ENCODE measurements around the gene HCFC1R1.

DNA sequence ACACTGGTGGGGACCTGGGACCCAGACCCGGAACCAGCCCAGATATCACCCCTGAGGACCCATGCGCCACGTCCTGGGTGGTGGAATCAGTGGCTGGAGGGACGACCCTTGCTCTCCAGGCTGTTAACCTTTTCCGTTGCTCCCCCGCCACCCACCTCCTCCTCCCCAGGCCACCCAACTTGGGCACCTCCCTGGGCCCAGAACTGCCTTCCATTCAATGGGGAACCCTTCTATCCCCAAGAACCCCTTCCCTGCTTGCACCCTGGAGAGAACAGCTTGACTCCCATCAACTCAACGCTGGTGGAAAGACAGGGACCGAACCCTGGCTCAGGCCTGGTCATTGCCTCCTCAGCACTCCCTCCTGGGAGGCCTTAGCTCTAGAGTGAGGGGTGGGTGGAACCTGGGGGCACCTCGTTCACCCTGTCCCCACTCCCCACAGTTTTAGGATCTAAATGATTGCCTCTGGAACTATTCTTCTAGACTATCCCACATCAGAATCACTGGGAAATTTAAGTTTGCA lies 36.0 kb upstream of the HCFC1R1 start:
- TF ChIP-seq CTCF (IDR thresholded peaks at IDR 0.05; ENCODE audit: low read depth, low read length) (no peak), POLR2A (IDR thresholded peaks at IDR 0.05; ENCODE audit: extremely low read depth, insufficient read length) (no peak), MAX (IDR thresholded peaks at IDR 0.05; ENCODE audit: low read depth, low read length) (no peak), MYC (IDR thresholded peaks at IDR 0.05; ENCODE audit: low read depth, low read length) (no peak)

Measured in NB4 (cell line).